RWPE1 (cell line): Measurements from ENCODE around the gene ARHGEF2.

Source experiments
- CTCF ChIA-PET: fragments of 350-600 bp; sonication (Branson Sonifier 250); formaldehyde crosslinking; extraction: SDS; loops from one replicate; lab custom pipeline; 2021; lab: Yijun Ruan, JAX
- POLR2A ChIA-PET: fragments of 400-600 bp; formaldehyde crosslinking; extraction: SDS; loops from one replicate; lab custom pipeline; 2020; ENCODE audit warnings: antibody characterized with exemption; ENCODE audit not compliant: low non-redundant PET; lab: Yijun Ruan, JAX
- DNase-seq: peaks from one replicate; pipeline ENCODE4 v3.0.0; 2012; ENCODE audit warnings: low spot score
- H3K27ac ChIP-seq: fragments of 450-650 bp; 2 replicates; pipeline ENCODE4 v1.5.1; 2017
- TF ChIP-seq, protein P1 (sequence below): fragments of 450-650 bp; conservative IDR thresholded peaks from 2 replicates; pipeline ENCODE4 v1.5.1; 2017; ENCODE audit warnings: low read depth, mild to moderate bottlenecking

Gene ARHGEF2

GRCh38 chr1:156020293-156021092, 42.1 kb upstream of the ARHGEF2 start, which contains the start of gene SSR2:
Gene SSR2 (minus strand): TSS chr1:156020951. CDS start chr1:156020167, 784 bp downstream.
- ChIA-PET CTCF (interaction anchor here (0.7 to 1.1 kb wide), 2 partner anchors 46 to 77 kb away, joined by 3 to 4 read pairs; no protein-coding TSS in a partner anchor), POLR2A (no interaction called here)
- H3K27ac ChIP-seq = peak within 1 kb of the TSS; percentile 80
- peak; percentile 96 for DNase-seq
- TF ChIP-seq, protein P1, sequence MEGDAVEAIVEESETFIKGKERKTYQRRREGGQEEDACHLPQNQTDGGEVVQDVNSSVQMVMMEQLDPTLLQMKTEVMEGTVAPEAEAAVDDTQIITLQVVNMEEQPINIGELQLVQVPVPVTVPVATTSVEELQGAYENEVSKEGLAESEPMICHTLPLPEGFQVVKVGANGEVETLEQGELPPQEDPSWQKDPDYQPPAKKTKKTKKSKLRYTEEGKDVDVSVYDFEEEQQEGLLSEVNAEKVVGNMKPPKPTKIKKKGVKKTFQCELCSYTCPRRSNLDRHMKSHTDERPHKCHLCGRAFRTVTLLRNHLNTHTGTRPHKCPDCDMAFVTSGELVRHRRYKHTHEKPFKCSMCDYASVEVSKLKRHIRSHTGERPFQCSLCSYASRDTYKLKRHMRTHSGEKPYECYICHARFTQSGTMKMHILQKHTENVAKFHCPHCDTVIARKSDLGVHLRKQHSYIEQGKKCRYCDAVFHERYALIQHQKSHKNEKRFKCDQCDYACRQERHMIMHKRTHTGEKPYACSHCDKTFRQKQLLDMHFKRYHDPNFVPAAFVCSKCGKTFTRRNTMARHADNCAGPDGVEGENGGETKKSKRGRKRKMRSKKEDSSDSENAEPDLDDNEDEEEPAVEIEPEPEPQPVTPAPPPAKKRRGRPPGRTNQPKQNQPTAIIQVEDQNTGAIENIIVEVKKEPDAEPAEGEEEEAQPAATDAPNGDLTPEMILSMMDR = no peak

- DNase-seq = no peak
- H3K27ac ChIP-seq = peak overlapping the region; percentile 80
- ChIA-PET POLR2A (no interaction called here), CTCF (interaction anchor here (0.7 to 1.1 kb wide), 3 partner anchors 36 to 77 kb away, joined by 3 to 5 read pairs (median 4); no protein-coding TSS in a partner anchor)
- TF ChIP-seq, protein P1 = no peak
These were observed 41.6 kb upstream of the ARHGEF2 start for GRCh38 chr1:156019946-156020292.

- CTCF ChIA-PET = no interaction called here
- H3K27ac ChIP-seq = no peak overlapping the region; the same call in 1 of the 2 replicates
- POLR2A ChIA-PET = no interaction called here
- TF ChIP-seq, protein P1 = no peak
- DNase-seq = no peak
These were observed 36.5 kb upstream of the ARHGEF2 start for GRCh38 chr1:156014829-156015228.

- H3K27ac ChIP-seq = no peak overlapping the region
- no peak for DNase-seq
- ChIA-PET CTCF (no interaction called here), POLR2A (no interaction called here)
- TF ChIP-seq, protein P1 = no peak
These were observed 33.9 kb upstream of the ARHGEF2 start for GRCh38 chr1:156012051-156012817.

DNA sequence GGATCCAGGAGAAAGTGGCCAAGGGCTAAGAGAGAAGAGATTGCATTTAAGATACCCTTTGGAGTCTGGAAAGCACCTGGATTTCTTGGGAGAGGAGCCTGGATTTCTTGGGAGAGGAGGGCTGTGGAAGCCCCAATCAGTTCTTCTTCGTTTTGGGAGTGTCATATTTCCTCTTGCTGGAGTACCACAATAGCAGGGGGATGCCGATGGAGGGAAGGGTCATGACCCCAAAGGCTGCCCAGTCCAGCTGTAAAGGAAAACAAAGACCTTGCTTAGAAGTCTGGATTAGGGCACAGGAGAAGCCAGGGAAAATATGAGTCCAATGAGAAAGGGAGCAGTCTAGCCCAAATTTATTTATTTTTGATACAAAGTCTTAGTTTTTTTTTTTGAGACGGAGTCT, 31.1 kb upstream of the ARHGEF2 start:
- peak overlapping the region; percentile 54 for H3K27ac ChIP-seq
- POLR2A ChIA-PET = no interaction called here
- CTCF ChIA-PET = interaction anchor here (1.5 kb wide), 1 partner anchor 20 kb away, joined by 5 read pairs; no protein-coding TSS in a partner anchor
- no peak for DNase-seq
- TF ChIP-seq, protein P1 = no peak

DNA sequence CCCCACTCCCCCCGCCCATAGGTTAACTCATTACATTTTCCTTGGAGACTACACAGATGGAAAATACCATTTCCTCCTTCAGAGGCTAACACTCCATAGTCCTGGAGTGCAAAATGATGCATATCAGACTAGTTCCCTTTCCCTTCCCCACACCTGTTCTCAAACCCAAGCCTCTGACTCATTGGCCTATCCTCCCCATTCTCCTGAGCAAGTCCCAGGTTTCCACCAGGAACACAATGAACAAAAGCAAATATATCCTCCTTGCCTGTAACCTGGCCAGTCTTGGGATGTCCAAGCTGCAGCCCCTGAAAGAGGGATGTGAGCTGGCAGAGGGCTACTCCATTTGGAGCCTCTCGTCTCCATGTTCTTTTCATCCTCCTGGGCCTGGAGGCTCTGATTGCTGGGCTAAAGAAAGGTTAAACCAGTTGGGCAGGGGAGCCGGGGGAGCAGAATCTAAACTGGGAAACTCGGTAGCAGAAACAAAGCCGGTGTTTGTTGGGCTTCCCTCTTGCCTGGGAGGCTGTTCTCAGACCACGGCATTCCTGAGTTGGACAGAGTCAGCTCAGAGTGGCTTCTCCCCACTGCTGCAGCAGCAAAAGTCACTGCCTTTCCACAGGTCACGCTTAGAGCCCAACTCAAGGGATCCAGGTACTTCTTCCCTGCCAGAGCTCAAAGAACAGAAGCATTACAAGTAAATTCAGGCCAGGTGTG, 28.5 kb upstream of the ARHGEF2 start:
- peak overlapping the region; percentile 58 for H3K27ac ChIP-seq
- POLR2A ChIA-PET = no interaction called here
- no peak for DNase-seq
- CTCF ChIA-PET = interaction anchor here (0.6 kb wide), 1 partner anchor 267 kb away, joined by 3 read pairs; no protein-coding TSS in a partner anchor
- TF ChIP-seq, protein P1 = no peak
